Right lobe of liver (tissue), 4 donors: ENCODE measurements around the gene ST7.

Source experiments
- POLR2A ChIP-seq: fragments of 450-650 bp; IDR thresholded peaks from one replicate; pipeline ENCODE4 v1.6.1; 2017; ENCODE audit warnings: antibody characterized with exemption, mild to moderate bottlenecking
- TF ChIP-seq, protein P1 (sequence below), 4 donors: fragments of 200-600 bp in 3 of 4; fragments of 450-650 bp in 1 of 4; IDR thresholded peaks; one replicate each; pipeline versions ENCODE4 v1.5.1 to v1.8.0; 2016 to 2022; ENCODE audit warnings: antibody characterized with exemption in 4 of 4, mild to moderate bottlenecking in 2 of 4
- donor health status: DM: no; HTN: no; CAD: no.
- donor health status: DM: no; HTN: no; CAD: no.
- donor health status: DM: no; HTN: yes; CAD: no.

DNA sequence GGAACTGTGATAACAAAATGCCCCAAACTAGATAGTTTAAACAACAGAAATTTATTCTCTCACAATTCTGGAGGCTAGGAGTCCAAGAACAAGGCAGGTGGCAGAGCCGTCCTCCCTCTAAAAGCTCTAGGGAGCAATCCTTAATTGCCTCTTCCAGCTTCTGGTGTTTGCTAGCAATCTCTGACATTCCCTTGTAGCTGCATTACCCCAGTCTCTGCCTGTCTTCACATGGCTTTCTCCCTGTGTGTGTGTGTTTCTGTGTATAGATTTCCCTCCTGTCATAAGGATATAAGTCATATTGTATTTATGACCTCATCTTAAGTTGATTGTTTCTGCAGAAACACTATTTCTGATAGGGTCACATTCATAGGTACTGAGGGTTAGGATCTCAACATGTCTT lies 192.0 kb downstream of the ST7 start:
- TF ChIP-seq, protein P1, sequence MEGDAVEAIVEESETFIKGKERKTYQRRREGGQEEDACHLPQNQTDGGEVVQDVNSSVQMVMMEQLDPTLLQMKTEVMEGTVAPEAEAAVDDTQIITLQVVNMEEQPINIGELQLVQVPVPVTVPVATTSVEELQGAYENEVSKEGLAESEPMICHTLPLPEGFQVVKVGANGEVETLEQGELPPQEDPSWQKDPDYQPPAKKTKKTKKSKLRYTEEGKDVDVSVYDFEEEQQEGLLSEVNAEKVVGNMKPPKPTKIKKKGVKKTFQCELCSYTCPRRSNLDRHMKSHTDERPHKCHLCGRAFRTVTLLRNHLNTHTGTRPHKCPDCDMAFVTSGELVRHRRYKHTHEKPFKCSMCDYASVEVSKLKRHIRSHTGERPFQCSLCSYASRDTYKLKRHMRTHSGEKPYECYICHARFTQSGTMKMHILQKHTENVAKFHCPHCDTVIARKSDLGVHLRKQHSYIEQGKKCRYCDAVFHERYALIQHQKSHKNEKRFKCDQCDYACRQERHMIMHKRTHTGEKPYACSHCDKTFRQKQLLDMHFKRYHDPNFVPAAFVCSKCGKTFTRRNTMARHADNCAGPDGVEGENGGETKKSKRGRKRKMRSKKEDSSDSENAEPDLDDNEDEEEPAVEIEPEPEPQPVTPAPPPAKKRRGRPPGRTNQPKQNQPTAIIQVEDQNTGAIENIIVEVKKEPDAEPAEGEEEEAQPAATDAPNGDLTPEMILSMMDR (IDR thresholded peaks at IDR 0.05) = no peak
- TF ChIP-seq POLR2A = no peak
